NCI-H1092 treated with DMSO at 0.1 percent for 48 hours (cell line): ENCODE results near the gene ENDOU.
A peak's percentile ranks its signal among the peaks of the same experiment; 100 is the strongest.

Source experiments
- DNase-seq: peaks from one replicate; lab custom pipeline; 2025; lab: John Stamatoyannopoulos, UW

ENDOU gene

DNA sequence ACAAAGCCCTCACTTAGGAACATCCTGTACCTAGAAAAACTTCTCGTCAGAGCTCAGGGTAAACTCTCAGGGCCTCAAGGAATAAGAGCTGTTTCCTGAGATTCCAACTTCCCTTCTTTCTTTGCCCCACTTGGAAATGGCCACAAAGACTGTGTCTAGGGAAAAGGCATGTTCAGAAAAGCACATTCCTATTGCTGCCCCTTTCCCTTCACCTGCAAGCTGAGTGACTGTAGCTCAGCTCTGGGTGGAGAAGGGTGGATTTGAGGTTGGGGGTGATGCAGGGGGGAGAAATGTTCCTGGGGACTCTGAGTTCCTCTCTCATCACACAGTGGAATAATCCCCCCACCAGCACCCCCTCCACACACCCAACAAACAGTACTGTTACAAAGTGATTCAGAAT lies 6.8 kb downstream of the ENDOU start:
- DNase-seq = no peak

GRCh38 chr12:47717443-47718193 lies 7.7 kb downstream of the ENDOU start:
- DNase-seq = peak; percentile 89

GRCh38 chr12:47717046-47717442 lies 8.2 kb downstream of the ENDOU start:
- DNase-seq = no peak

GRCh38 chr12:47715877-47716548 lies 9.3 kb downstream of the ENDOU start:
- no peak for DNase-seq

GRCh38 chr12:47715393-47715876 lies 9.9 kb downstream of the ENDOU start:
- peak; percentile 94 for DNase-seq

DNA sequence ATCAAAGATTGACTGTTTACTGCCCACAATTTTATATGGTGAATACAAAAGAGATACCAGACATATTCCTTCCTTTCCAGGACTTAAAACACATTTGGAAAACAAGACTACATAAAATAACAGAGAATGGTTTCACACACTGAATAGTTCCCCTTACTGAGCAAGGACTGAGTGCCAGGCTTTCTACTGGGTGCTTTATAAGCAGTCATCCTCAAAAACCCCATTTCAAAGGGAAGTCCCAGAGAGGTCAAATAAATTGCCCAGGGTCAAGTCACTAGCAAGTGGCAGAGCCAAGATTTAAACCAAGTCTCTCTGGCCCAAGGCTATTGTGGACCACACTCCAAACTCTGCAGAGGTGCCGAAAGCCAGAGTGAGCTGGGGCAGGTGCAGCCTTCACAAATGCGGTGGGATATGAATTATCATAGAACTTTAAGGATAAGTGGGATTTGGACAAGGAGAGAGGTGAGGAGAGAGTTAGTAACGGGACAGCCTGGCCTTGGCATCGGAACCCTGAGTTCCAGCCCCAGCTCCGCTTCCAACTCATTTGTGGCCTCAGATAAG lies 10.4 kb downstream of the ENDOU start:
- DNase-seq = no peak

GRCh38 chr12:47712171-47712570 lies 13.1 kb downstream of the ENDOU start:
- DNase-seq = no peak

DNA sequence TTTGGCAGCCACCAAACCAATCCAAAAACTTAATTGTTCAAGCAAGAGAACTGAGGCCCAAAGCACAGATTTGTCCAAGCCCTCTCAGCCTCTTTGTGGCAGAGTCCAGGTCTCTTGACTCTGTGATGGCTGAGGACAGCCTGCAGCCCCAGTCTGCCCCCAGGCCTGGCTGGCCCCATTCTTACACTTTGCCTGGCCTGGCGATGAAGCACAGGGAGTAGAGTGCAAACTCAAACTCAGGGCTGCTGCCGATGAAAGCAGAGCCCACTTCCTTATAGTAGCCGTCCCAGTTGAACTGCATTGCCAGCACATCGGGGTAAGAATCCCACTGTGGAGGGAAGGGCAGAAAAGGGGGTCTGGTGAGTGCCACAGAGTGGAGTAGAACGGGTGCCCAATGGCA lies 13.8 kb downstream of the ENDOU start:
- no peak for DNase-seq

DNA sequence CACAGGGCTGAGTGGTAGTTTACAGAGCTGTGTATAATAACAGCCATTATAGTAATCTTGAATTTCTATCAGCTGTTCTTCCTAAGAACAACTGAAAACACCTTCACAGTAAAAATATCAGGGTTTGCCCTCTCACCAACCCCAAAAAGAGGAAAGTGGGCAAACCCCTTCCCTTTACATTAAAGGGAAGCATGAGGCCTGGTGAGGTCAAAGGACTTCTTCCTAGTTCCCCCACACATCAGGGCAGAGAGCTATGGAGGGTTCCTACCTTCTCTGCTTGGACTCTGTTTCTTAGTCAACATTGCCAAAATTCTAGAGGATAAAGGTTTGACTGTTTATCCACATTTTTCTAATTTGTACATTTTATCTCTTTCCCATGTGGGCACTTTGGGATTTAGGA lies 15.0 kb downstream of the ENDOU start:
- DNase-seq = no peak

DNA sequence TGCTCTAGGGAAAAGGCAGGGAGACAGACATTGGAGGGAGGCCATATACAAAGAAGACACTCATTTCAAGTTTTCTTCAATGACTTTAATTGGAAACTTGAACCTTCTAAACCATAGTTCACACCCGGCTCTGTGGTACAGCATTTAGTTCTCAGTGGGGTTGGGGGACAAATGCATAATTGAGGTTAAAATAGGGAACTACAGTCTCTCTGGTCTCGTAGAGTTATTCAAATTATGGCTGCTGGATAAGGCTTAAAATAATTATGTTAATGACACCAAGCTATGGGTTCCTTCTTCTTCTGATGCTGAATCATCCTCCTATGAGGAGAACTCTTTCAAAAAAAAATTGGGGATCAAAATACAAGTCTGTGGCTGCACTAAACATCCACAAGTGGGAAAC lies 15.6 kb downstream of the ENDOU start:
- DNase-seq = no peak

DNA sequence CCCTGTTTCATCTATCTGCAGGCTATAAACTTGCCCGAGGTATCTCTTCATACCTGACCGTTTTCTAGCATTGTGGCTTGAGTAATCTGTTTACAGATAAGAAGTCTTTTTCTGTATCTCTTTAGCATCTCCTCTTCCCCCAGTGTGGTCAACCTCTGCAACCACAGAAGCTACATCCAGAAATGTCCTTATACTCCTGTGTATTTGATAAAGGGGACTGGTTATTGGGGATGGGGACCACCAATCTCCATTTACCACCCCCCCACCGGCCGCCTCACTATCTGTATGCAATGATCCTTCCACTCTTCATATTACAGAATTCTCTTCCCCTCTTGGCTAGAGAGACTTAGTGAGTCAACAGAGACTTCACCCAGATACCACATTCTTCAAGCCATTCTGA lies 16.1 kb downstream of the ENDOU start:
- DNase-seq = no peak

- no peak for DNase-seq
Observed at GRCh38 chr12:47707905-47708543, 17.3 kb downstream of the ENDOU start.

- no peak for DNase-seq
Observed at GRCh38 chr12:47707355-47707754, 17.9 kb downstream of the ENDOU start.

GRCh38 chr12:47705566-47706425 lies 19.5 kb downstream of the ENDOU start, which contains the start of gene RPAP3:
Gene RPAP3, minus strand, starts transcription at chr12:47706030. Its CDS starts 3,190 bp downstream, at chr12:47702840.
- DNase-seq = peak; percentile 97

GRCh38 chr12:47705229-47705565 lies 20.1 kb downstream of the ENDOU start:
- DNase-seq = no peak

GRCh38 chr12:47704719-47705118 lies 20.6 kb downstream of the ENDOU start:
- DNase-seq = no peak

DNA sequence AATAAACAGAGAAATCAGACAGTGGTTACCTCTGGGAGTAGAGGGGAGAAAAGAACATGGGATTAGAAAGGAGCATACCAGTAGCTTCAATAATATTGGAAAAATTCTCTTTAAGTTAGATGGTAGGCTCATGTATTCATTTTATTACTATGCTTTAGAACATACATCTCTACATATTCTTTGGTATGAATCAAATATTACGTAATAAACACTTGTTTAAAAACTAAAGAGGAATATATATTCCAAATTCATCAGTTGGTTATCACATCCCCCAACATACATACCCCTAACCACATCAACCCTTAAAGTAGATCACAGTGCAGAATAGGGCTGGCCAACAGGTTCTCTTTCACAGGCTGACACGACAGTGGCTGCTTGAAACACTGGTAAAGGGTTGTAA lies 25.0 kb downstream of the ENDOU start:
- DNase-seq = no peak

GRCh38 chr12:47698631-47699030 lies 26.7 kb downstream of the ENDOU start:
- DNase-seq = no peak

DNA sequence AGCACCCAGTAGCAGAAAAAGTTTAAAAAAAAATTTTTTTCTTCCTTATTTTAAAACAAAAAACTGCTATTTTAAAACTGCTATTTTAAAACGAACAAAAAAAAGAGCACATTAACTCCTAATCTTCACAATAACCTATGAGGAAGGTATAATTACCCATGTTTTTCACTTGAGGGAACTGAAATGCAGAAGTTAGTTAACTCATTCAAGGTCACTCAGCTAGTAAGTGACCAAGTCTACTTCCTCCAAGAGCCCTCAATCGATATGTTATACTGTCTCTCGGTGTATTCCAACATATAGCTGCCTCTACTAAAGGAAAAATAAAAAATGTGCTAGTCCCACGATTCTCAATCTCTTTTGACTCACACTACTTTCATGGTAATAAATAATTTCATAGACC lies 27.2 kb downstream of the ENDOU start:
- no peak for DNase-seq

DNA sequence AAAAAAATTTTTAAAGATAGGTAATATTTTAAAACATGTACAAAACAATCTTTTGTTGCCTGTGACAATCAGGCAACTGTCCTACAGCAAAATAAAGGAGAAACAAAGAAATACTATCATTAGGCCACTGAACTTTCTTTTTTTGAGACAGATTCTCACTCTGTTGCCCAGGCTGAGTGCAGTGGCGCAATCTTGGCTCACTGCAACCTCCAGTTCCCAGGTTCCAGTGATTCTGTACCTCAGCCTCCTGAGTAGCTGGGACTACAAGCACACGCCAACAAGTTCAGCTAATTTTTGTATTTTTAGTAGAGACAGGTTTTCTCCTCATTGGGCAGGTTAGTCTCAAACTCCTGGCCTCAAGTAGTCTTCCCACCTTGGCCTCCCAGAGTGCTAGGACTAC lies 36.1 kb downstream of the ENDOU start:
- DNase-seq = no peak

DNA sequence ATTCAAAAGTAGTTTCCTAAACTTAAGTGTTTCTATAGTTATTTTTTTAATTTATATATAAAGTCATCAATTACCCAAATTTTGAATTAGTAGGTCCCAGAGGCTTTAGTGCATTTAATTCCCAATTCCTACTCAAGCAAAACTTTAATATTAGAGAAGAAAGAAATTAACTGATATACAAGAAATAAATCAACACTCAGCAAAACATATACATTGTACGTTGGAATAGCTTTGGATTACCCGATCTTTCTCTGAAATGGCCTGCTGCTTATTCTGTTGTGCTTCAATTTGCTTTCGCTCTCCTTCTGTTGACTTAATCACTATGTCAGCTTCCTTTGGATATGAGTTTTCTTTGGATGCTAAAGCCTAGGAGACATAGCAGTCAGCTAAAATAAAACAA lies 37.7 kb downstream of the ENDOU start:
- no peak for DNase-seq
